Mucosa of descending colon (tissue), 3 donors: ENCODE results near the gene TFIP11. TPM values are rescaled to one million over a fixed set of nuclear protein-coding genes. Genes with fewer than 3 reads are reported as not detected.

Experiments used
- ATAC-seq: fragments of 200-7000 bp; cut with Tn5 transposase; one replicate; pipeline ENCODE4 v1.9.1; 2020; ENCODE audit warnings: mild to moderate bottlenecking, moderate library complexity
- DNase-seq, 3 donors: peaks; one replicate each; pipeline ENCODE4 v3.0.0-alpha.2; 2020
- H3K36me3 ChIP-seq: fragments of 200-600 bp; one replicate; pipeline ENCODE4 v1.8.0; 2021; ENCODE audit warnings: low read depth, mild to moderate bottlenecking
- H3K4me1 ChIP-seq: fragments of 200-600 bp; one replicate; pipeline ENCODE4 v1.8.0; 2021; ENCODE audit warnings: low read depth, mild to moderate bottlenecking
- H3K4me3 ChIP-seq: fragments of 200-600 bp; one replicate; pipeline ENCODE4 v1.8.0; 2021; ENCODE audit warnings: mild to moderate bottlenecking
- H3K9me3 ChIP-seq: fragments of 200-600 bp; one replicate; pipeline ENCODE4 v1.8.0; 2021; ENCODE audit warnings: mild to moderate bottlenecking
- CTCF ChIP-seq: fragments of 200-600 bp; IDR thresholded peaks from one replicate; pipeline ENCODE4 v1.8.0; 2022; ENCODE audit warnings: antibody characterized with exemption, mild to moderate bottlenecking
- intact Hi-C, 2 donors: fragments of 100-400 bp; cut with DNase I in 1 of 2; cut with micrococcal nuclease in 1 of 2; formaldehyde crosslinking; loops; one replicate each; pipeline versions ENCODE4 v1.11.0 to v1.11.1; 2022; cut with DNase I, micrococcal nuclease
- total RNA-seq, 3 donors: library from RNA; stranded (reverse); fragmentation: NEBNext Ultra II Directional in 2 of 3; extraction: Animal tissue kit (Norgen Biotek cat#: 25700) in 2 of 3; gene quantifications; one replicate each; pipeline versions ENCODE4 v1.2.1 to v1.2.4, GENCODE V29; 2021 to 2023
- donor health status: DM: no; HTN: no; CAD: no; lungs with moderate emphysema.
- donor health status: DM: no; HTN: no; CAD: no.
- donor health status: DM: no; HTN: yes; CAD: no.

Gene TFIP11
- total RNA-seq, 3 donors from 2014 or later, result 26.2 to 39.1 (median 34.6) TPM

GRCh38 chr22:26461188-26461810 is 51.0 kb downstream of the TFIP11 start:
- H3K4me1 ChIP-seq, result no peaks in the 10 kb centered on the region
- intact Hi-C loops, result loop anchor here in 1 of 2 donors (2.0 kb wide), 1 partner anchor 62 kb away; no protein-coding TSS in a partner anchor
- H3K4me3 ChIP-seq, result no peak overlapping the region
- H3K9me3 ChIP-seq, result no peaks in the 10 kb centered on the region
- TF ChIP-seq CTCF, result peak; percentile 60
- peak in 2 of 3 donors; percentile 59 to 83 for DNase-seq
- peaks cover 8% of the 10 kb centered on the region for H3K36me3 ChIP-seq
- peak; percentile 81 for ATAC-seq

GRCh38 chr22:26460202-26460601 is 52.1 kb downstream of the TFIP11 start:
- intact Hi-C loops, result loop anchor here in 1 of 2 donors (2.0 kb wide), 1 partner anchor 61 kb away; no protein-coding TSS in a partner anchor

GRCh38 chr22:26457661-26458272 is 54.5 kb downstream of the TFIP11 start:
- no peak for TF ChIP-seq CTCF
- intact Hi-C loops, result loop anchor here in 1 of 2 donors (5.0 kb wide), 1 partner anchor 55 kb away; no protein-coding TSS in a partner anchor
- H3K9me3 ChIP-seq, result no peaks in the 10 kb centered on the region
- H3K4me1 ChIP-seq, result no peaks in the 10 kb centered on the region
- no peak for ATAC-seq
- peaks cover 3% of the 10 kb centered on the region for H3K36me3 ChIP-seq
- no peak overlapping the region for H3K4me3 ChIP-seq
- no peak for DNase-seq

More at GRCh38 chr22:26460202-26460601, 52.1 kb downstream of the TFIP11 start:
- H3K4me1 ChIP-seq, result no peaks in the 10 kb centered on the region
- DNase-seq, result no peak
- ATAC-seq, result no peak
- TF ChIP-seq CTCF, result no peak
- H3K36me3 ChIP-seq, result peaks cover 5% of the 10 kb centered on the region
- no peaks in the 10 kb centered on the region for H3K9me3 ChIP-seq
- H3K4me3 ChIP-seq, result no peak overlapping the region

GRCh38 chr22:26453812-26454500 is 58.3 kb downstream of the TFIP11 start:
- no peaks in the 10 kb centered on the region for H3K9me3 ChIP-seq
- intact Hi-C loops, result no loop called here
- peaks cover 3% of the 10 kb centered on the region for H3K36me3 ChIP-seq
- TF ChIP-seq CTCF, result no peak
- no peaks in the 10 kb centered on the region for H3K4me1 ChIP-seq
- DNase-seq (no peak), ATAC-seq (no peak)
- no peak overlapping the region for H3K4me3 ChIP-seq

GRCh38 chr22:26453216-26453615 is 59.1 kb downstream of the TFIP11 start:
- ATAC-seq, result no peak
- Histone ChIP-seq H3K36me3 (peaks cover 3% of the 10 kb centered on the region), H3K4me1 (no peaks in the 10 kb centered on the region), H3K9me3 (no peaks in the 10 kb centered on the region), H3K4me3 (no peak overlapping the region)
- no peak for TF ChIP-seq CTCF
- intact Hi-C loops, result no loop called here
- DNase-seq, result no peak
